ENCODE data around the gene BRMS1L. TPM values are rescaled to one million over a fixed set of nuclear protein-coding genes. Genes with fewer than 3 reads are reported as not detected.

Gene BRMS1L
- total RNA-seq, 1 experiment from 2014 or later, result 8.0 TPM

DNA sequence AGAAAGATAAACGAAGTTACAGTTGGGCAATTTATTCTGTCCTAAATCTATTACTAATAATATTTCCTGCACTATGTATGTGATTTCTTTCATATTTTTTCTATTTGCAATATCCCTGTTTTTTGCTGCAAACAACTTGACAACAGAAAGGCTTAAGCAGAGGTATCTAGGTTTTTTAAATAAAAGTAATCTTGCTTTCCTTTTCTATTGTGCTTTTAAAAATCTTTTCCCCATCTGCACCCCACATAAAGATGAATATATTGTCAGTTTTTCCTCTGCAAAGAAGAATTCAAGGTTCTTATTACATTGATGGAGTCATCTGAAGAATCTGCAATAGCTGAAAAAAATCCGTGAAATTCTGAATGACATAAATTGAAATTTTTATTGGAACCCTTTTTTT is 16.5 kb upstream of the BRMS1L start:
- Histone ChIP-seq H2AFZ (no peak overlapping the region), H3K4me3 (peak overlapping the region; percentile 81; the same call in 1 of the 2 replicates), H3K9me3 (ENCODE audit: insufficient read depth, low read depth) (no peaks in the 10 kb centered on the region), H3K4me1 (replicated peaks; ENCODE audit: insufficient read depth) (peaks cover 9% of the 10 kb centered on the region; the same call in 1 of the 2 replicates), H3K36me3 (ENCODE audit: low read depth) (no peaks in the 10 kb centered on the region; the same call in 1 of the 2 replicates), H3K27me3 (ENCODE audit: insufficient read depth, low read depth) (no peaks in the 10 kb centered on the region), H3K9me2 (ENCODE audit: insufficient read depth) (no peaks in the 10 kb centered on the region), H4K20me1 (ENCODE audit: insufficient read depth) (no peaks in the 10 kb centered on the region; the same call in 1 of the 2 replicates), H3K27ac (no peak overlapping the region), H3K4me2 (peak overlapping the region; percentile 46; the same call in 1 of the 2 replicates), H3K79me2 (ENCODE audit: low read depth) (peaks cover 23% of the 10 kb centered on the region), H3F3A (ENCODE audit: insufficient read depth, low read depth) (peaks cover 7% of the 10 kb centered on the region; the same call in 1 of the 2 replicates)
- no peak for DNase-seq
- ChIA-PET CTCF (interaction anchor here (0.7 kb wide), 1 partner anchor 645 kb away, joined by 5 read pairs; no protein-coding TSS in a partner anchor), POLR2A (ENCODE audit: unreplicated experiment) (interaction anchor here (1.0 kb wide), 1 partner anchor 16 kb away, joined by 4 read pairs; the partner anchor contains the start of gene BRMS1L)
- BruUV-seq (replicated peaks), result no TSS peak
- intact Hi-C loops (cut with micrococcal nuclease; ENCODE audit: unreplicated experiment), result loop anchor here (1.0 kb wide), 1 partner anchor 17 kb away; the partner anchor contains the start of gene BRMS1L
- TF ChIP-seq CTCF (conservative IDR thresholded peaks at IDR 0.05) (no peak), EZH2 (IDR thresholded peaks at IDR 0.05; ENCODE audit: low read depth) (no peak)

DNA sequence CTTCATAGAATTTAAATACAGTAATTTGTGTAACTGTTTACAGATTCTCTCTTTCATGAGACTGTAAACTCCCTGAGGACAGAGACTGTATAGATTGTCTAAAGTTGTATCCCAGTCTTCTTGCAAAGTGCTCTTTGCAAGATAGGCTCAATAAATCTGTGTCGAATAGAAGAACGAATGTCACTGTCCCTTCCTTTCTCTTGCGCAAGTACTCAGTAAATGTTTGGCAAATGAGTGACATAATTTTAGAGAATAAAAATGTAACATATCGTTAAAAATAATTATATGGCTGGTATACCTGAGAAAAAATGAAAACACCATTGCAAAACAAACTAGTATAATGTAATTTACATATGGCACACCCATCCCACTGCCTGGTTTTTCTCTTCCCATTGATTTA is 15.2 kb upstream of the BRMS1L start:
- DNase-seq, result no peak
- Histone ChIP-seq H4K20me1 (ENCODE audit: insufficient read depth) (no peaks in the 10 kb centered on the region; the same call in 1 of the 2 replicates), H3K4me2 (no peak overlapping the region), H3K27ac (no peak overlapping the region), H3K79me2 (ENCODE audit: low read depth) (peaks cover 19% of the 10 kb centered on the region), H3K4me3 (no peak overlapping the region), H3F3A (ENCODE audit: insufficient read depth, low read depth) (peaks cover 7% of the 10 kb centered on the region; the same call in 1 of the 2 replicates), H2AFZ (no peak overlapping the region), H3K9me3 (ENCODE audit: insufficient read depth, low read depth) (no peaks in the 10 kb centered on the region), H3K27me3 (ENCODE audit: insufficient read depth, low read depth) (no peaks in the 10 kb centered on the region), H3K36me3 (ENCODE audit: low read depth) (no peaks in the 10 kb centered on the region; the same call in 1 of the 2 replicates), H3K4me1 (replicated peaks; ENCODE audit: insufficient read depth) (peaks cover 9% of the 10 kb centered on the region; the same call in 1 of the 2 replicates), H3K9me2 (ENCODE audit: insufficient read depth) (no peaks in the 10 kb centered on the region)
- POLR2A ChIA-PET (ENCODE audit: unreplicated experiment), result no interaction called here
- intact Hi-C loops (cut with micrococcal nuclease; ENCODE audit: unreplicated experiment), result no loop called here
- CTCF ChIA-PET, result no interaction called here
- TF ChIP-seq CTCF (conservative IDR thresholded peaks at IDR 0.05), result no peak
- no TSS peak for BruUV-seq (replicated peaks)

- ChIA-PET CTCF (interaction anchor here (0.7 to 1.0 kb wide), 3 partner anchors 11 to 841 kb away, joined by 3 read pairs; partner anchors contain the start of gene BRMS1L), POLR2A (ENCODE audit: unreplicated experiment) (no interaction called here)
- DNase-seq, result peak in 1 of 2 experiments; percentile 35
- H3K36me3 ChIP-seq (ENCODE audit: low read depth), result no peaks in the 10 kb centered on the region
- no peaks in the 10 kb centered on the region for H3K9me2 ChIP-seq (ENCODE audit: insufficient read depth)
- no peak overlapping the region for H3K27ac ChIP-seq
- H3K4me3 ChIP-seq, result no peak overlapping the region
- H3K27me3 ChIP-seq (ENCODE audit: insufficient read depth, low read depth), result no peaks in the 10 kb centered on the region
- H2AFZ ChIP-seq, result no peak overlapping the region
- H3K79me2 ChIP-seq (ENCODE audit: low read depth), result no peaks in the 10 kb centered on the region
- TF ChIP-seq CTCF (conservative IDR thresholded peaks at IDR 0.05), result peak; percentile 72
- TF ChIP-seq EZH2 (IDR thresholded peaks at IDR 0.05; ENCODE audit: low read depth), result no peak
- H3F3A ChIP-seq (ENCODE audit: insufficient read depth, low read depth), result no peaks in the 10 kb centered on the region
- intact Hi-C loops (cut with micrococcal nuclease; ENCODE audit: unreplicated experiment), result no loop called here
- H3K4me1 ChIP-seq (replicated peaks; ENCODE audit: insufficient read depth), result no peaks in the 10 kb centered on the region
- H3K4me2 ChIP-seq, result no peak overlapping the region
- H3K9me3 ChIP-seq (ENCODE audit: insufficient read depth, low read depth), result no peaks in the 10 kb centered on the region
- H4K20me1 ChIP-seq (ENCODE audit: insufficient read depth), result no peaks in the 10 kb centered on the region
- BruUV-seq (replicated peaks), result no TSS peak
Observed at GRCh38 chr14:35814371-35815005, 11.7 kb upstream of the BRMS1L start.

Data from PC-9 (cell line).